PFSK-1 (cell line): ENCODE data around the gene PCP4L1.

ENCODE experiments used
- FOXP2 ChIP-seq: optimal IDR thresholded peaks from 2 replicates; pipeline ENCODE3; 2011; ENCODE audit warnings: borderline replicate concordance, control low read depth, inconsistent platforms; ENCODE audit not compliant: insufficient read depth; ENCODE audit errors: extremely low read length, extremely low read depth
- POLR2AphosphoS5 ChIP-seq: IDR thresholded peaks from 2 replicates; pipeline ENCODE4 v1.6.1; 2012; ENCODE audit warnings: low read depth, mild to moderate bottlenecking, control low read depth, low read length, moderate library complexity
- SIN3A ChIP-seq: IDR thresholded peaks from 2 replicates; pipeline ENCODE4 v1.6.1; 2012; ENCODE audit warnings: mild to moderate bottlenecking, low read length, moderate library complexity, borderline replicate concordance; ENCODE audit not compliant: insufficient read depth
- TF ChIP-seq, protein P1 (sequence below), 2 experiments: IDR thresholded peaks; 2 replicates each; pipeline versions ENCODE4 v1.6.1 to v1.8.0; 2011 to 2012; ENCODE audit warnings: low read depth in 2 of 2, low read length in 2 of 2, control low read depth in 1 of 2, inconsistent platforms in 1 of 2, mild to moderate bottlenecking in 1 of 2, moderate library complexity in 1 of 2; ENCODE audit not compliant: insufficient read depth in 1 of 2

DNA sequence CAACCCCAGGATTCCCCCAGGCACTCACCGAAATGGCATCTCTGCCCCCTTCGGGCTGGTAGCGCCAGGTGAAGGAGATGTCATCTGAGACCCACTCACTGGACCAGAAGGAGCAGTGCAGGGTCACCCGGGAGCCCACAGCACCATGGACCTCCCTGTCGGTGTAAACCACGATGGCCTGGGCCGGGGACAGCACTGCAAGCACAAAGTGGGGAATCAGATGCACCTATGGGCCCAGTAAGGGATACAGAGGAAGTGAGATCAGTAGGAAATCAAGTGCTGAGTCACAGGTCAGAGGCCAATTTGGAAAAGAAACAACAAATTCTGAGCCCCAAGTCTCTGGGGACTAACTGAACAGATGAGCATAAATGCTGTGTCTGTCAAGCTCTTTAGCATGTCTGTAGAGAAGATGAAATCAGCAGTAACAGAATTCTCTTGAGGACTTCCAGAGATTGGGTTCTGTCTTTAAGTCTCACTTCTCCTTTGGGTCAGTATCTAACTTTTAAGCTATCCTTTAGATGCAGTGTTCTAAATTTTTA lies 48.8 kb downstream of the PCP4L1 start:
- TF ChIP-seq, protein P1, sequence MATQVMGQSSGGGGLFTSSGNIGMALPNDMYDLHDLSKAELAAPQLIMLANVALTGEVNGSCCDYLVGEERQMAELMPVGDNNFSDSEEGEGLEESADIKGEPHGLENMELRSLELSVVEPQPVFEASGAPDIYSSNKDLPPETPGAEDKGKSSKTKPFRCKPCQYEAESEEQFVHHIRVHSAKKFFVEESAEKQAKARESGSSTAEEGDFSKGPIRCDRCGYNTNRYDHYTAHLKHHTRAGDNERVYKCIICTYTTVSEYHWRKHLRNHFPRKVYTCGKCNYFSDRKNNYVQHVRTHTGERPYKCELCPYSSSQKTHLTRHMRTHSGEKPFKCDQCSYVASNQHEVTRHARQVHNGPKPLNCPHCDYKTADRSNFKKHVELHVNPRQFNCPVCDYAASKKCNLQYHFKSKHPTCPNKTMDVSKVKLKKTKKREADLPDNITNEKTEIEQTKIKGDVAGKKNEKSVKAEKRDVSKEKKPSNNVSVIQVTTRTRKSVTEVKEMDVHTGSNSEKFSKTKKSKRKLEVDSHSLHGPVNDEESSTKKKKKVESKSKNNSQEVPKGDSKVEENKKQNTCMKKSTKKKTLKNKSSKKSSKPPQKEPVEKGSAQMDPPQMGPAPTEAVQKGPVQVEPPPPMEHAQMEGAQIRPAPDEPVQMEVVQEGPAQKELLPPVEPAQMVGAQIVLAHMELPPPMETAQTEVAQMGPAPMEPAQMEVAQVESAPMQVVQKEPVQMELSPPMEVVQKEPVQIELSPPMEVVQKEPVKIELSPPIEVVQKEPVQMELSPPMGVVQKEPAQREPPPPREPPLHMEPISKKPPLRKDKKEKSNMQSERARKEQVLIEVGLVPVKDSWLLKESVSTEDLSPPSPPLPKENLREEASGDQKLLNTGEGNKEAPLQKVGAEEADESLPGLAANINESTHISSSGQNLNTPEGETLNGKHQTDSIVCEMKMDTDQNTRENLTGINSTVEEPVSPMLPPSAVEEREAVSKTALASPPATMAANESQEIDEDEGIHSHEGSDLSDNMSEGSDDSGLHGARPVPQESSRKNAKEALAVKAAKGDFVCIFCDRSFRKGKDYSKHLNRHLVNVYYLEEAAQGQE (IDR thresholded peaks at IDR 0.05; ENCODE audit: insufficient read depth in 1 of 2, low read depth in 2 of 2, low read length in 2 of 2) = no peak
- TF ChIP-seq POLR2AphosphoS5 (no peak), FOXP2 (no peak), SIN3A (no peak)
